ENCODE measurements around the gene PHACTR4.

The PHACTR4 gene

DNA sequence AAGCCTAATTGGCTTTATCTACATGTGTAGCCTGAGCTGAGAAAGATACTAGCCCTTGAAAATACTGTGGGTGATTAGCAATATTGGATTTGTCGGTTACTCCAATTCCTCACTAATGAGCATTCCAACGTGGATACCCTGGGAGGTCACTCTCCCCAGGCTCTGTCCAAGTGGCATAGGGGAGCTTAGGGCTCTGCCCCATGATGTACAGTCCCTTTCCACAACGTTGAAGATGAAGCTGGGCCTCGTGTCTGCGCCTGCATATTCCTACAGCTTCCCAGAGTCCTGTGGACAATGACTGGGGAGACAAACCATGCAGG is 138.9 kb downstream of the PHACTR4 start:
- Histone ChIP-seq H3K9me3 (ENCODE audit: control insufficient read depth, low read length) (no peaks in the 10 kb centered on the region), H3K4me1 (no peaks in the 10 kb centered on the region), H3K4me2 (ENCODE audit: low read length) (no peak overlapping the region), H3K36me3 (ENCODE audit: control insufficient read depth, insufficient read depth, low read length) (no peaks in the 10 kb centered on the region), H3K27me3 (ENCODE audit: control insufficient read depth, insufficient read depth, low read length) (no peaks in the 10 kb centered on the region), H3K4me3 (ENCODE audit: low read depth, low read length) (no peak overlapping the region), H3K27ac (no peak overlapping the region), H3K9ac (no peak overlapping the region), H3K79me2 (no peaks in the 10 kb centered on the region), H2AFZ (no peak overlapping the region)
- TF ChIP-seq, protein P1, sequence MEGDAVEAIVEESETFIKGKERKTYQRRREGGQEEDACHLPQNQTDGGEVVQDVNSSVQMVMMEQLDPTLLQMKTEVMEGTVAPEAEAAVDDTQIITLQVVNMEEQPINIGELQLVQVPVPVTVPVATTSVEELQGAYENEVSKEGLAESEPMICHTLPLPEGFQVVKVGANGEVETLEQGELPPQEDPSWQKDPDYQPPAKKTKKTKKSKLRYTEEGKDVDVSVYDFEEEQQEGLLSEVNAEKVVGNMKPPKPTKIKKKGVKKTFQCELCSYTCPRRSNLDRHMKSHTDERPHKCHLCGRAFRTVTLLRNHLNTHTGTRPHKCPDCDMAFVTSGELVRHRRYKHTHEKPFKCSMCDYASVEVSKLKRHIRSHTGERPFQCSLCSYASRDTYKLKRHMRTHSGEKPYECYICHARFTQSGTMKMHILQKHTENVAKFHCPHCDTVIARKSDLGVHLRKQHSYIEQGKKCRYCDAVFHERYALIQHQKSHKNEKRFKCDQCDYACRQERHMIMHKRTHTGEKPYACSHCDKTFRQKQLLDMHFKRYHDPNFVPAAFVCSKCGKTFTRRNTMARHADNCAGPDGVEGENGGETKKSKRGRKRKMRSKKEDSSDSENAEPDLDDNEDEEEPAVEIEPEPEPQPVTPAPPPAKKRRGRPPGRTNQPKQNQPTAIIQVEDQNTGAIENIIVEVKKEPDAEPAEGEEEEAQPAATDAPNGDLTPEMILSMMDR (IDR thresholded peaks at IDR 0.05): no peak

DNA sequence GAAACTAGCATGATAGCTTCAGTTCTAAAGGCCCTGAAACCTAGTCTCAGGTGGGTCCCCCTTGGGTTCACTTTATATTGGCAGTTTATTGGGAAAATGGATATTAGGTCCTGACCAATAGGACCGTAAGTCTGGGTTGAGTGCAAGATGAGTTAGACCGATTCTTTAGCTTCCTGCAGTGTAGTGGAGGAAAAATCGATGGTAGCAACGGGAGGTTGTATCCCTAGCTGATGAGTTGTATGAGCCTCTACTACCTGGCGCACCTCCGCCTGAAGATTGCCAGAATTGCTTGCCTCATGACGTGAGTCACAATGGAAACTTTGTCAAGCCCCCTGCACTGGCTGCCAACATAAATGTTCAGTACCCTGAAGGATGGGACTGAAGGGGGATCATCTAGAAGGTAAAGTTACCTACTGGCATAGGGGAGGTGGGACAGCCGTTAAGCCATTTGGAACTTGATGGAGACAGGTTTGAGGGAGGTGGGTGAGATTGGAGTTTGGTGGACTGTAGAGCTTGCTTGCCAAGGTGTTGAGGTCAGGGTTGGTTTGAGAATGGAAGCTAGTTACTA is 140.2 kb downstream of the PHACTR4 start:
- no peaks in the 10 kb centered on the region for H3K9me3 ChIP-seq (ENCODE audit: control insufficient read depth, low read length)
- H2AFZ ChIP-seq: no peak overlapping the region
- no peaks in the 10 kb centered on the region for H3K36me3 ChIP-seq (ENCODE audit: control insufficient read depth, insufficient read depth, low read length)
- H3K27me3 ChIP-seq (ENCODE audit: control insufficient read depth, insufficient read depth, low read length): no peaks in the 10 kb centered on the region
- TF ChIP-seq, protein P1 (IDR thresholded peaks at IDR 0.05): no peak
- H3K4me2 ChIP-seq (ENCODE audit: low read length): no peak overlapping the region
- H3K4me1 ChIP-seq: no peaks in the 10 kb centered on the region
- H3K4me3 ChIP-seq (ENCODE audit: low read depth, low read length): no peak overlapping the region
- no peak overlapping the region for H3K9ac ChIP-seq
- no peaks in the 10 kb centered on the region for H3K79me2 ChIP-seq
- H3K27ac ChIP-seq: no peak overlapping the region

DNA sequence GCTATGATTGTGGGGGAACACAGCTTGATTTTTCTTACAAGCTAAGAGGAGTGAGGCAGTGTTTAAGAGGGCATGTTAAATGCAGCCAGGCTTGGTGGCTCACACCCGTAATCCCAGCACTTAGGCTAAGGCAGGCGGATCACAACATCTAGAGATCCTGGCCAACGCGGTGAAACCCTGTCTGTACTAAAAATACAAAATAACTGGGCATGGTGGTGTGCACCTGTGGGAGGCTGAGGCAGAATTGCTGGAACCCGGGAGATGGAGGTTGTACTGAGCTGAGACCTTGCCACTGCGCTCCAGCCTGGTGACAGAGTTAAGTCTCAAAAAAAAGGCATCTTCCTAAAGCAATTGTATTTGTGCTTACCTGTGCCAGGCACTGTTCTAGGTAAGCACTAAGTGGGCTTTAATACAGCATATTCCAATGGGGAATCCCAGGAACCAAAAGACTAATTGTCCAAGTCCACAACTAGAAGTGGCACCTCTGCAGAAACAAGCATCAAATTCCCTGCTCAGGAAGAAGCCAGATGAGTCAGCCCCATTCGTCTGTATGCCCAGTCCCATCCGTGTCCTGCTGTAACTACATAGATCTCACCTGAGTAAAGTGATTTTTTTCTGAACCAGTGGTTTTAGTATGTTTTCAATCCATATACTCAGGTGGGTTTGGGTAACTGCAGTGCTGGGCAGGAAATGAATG is 140.9 kb downstream of the PHACTR4 start:
- Histone ChIP-seq H3K36me3 (ENCODE audit: control insufficient read depth, insufficient read depth, low read length) (no peaks in the 10 kb centered on the region), H2AFZ (no peak overlapping the region), H3K4me2 (ENCODE audit: low read length) (no peak overlapping the region), H3K9me3 (ENCODE audit: control insufficient read depth, low read length) (no peaks in the 10 kb centered on the region), H3K4me3 (ENCODE audit: low read depth, low read length) (no peak overlapping the region), H3K79me2 (no peaks in the 10 kb centered on the region), H3K27ac (no peak overlapping the region), H3K27me3 (ENCODE audit: control insufficient read depth, insufficient read depth, low read length) (no peaks in the 10 kb centered on the region), H3K4me1 (no peaks in the 10 kb centered on the region), H3K9ac (no peak overlapping the region)
- TF ChIP-seq, protein P1 (IDR thresholded peaks at IDR 0.05): no peak

DNA sequence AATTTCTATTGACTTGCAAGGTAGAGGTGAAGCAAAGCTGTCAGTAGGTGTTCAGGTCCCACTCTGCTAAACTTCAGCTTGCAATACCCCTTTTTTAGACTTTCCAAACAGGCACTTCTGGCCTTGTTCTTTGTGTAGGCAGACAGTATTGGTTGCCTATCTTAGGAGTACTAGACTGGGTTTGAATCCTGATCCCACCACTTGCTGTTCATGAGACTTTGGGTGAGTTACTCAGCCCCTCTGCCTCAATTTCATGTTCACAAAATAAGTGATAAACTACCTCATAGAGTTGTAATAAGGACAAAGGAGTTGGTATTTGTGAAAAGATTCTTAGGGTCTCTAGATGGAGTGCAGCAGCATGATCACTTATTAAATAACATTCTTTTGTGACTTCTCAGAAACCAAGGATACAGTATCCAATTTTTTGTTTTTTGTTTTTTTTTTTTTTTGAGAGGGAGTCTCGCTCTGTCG is 141.5 kb downstream of the PHACTR4 start:
- H3K9me3 ChIP-seq (ENCODE audit: control insufficient read depth, low read length): no peaks in the 10 kb centered on the region
- H3K4me2 ChIP-seq (ENCODE audit: low read length): no peak overlapping the region
- H3K79me2 ChIP-seq: no peaks in the 10 kb centered on the region
- H3K4me3 ChIP-seq (ENCODE audit: low read depth, low read length): no peak overlapping the region
- H3K27me3 ChIP-seq (ENCODE audit: control insufficient read depth, insufficient read depth, low read length): no peaks in the 10 kb centered on the region
- no peaks in the 10 kb centered on the region for H3K4me1 ChIP-seq
- no peak overlapping the region for H3K27ac ChIP-seq
- H3K36me3 ChIP-seq (ENCODE audit: control insufficient read depth, insufficient read depth, low read length): no peaks in the 10 kb centered on the region
- no peak overlapping the region for H2AFZ ChIP-seq
- no peak overlapping the region for H3K9ac ChIP-seq
- TF ChIP-seq, protein P1 (IDR thresholded peaks at IDR 0.05): no peak

Data from parathyroid adenoma (tissue), 2 donors.